ENCODE results near the gene TDRD12. TPM values are rescaled to one million over a fixed set of nuclear protein-coding genes. Genes with fewer than 3 reads are reported as not detected.
"Not testable (repeated sequence)": the region's sequence is repeated elsewhere in the genome, so short reads cannot be mapped to it uniquely, and the experiment has no call there.

Gene TDRD12
- total RNA-seq, 4 donors from 2014 or later = under 0.01 to 0.30 (median 0.21) TPM; not detected in 1

- Histone ChIP-seq H3K27ac (no peak overlapping the region), H3K4me1 (no peaks in the 10 kb centered on the region), H3K9me3 (peaks cover 0 to 24% (median 0%) of the 10 kb centered on the region in 4 donors), H3K4me3 (no peak overlapping the region), H3K27me3 (no peaks in the 10 kb centered on the region), H3K36me3 (peaks cover 0 to 36% (median 0%) of the 10 kb centered on the region in 3 donors)
- no peak for DNase-seq (ENCODE audit: low spot score in 2 of 2)
- WGBS, 2 donors = 62 to 76% methylated on average over 7 of the region's 7 CpGs
- TF ChIP-seq EP300 (IDR thresholded peaks at IDR 0.05) = no peak
- no peak for TF ChIP-seq POLR2A (IDR thresholded peaks at IDR 0.05)
- TF ChIP-seq, protein P1, sequence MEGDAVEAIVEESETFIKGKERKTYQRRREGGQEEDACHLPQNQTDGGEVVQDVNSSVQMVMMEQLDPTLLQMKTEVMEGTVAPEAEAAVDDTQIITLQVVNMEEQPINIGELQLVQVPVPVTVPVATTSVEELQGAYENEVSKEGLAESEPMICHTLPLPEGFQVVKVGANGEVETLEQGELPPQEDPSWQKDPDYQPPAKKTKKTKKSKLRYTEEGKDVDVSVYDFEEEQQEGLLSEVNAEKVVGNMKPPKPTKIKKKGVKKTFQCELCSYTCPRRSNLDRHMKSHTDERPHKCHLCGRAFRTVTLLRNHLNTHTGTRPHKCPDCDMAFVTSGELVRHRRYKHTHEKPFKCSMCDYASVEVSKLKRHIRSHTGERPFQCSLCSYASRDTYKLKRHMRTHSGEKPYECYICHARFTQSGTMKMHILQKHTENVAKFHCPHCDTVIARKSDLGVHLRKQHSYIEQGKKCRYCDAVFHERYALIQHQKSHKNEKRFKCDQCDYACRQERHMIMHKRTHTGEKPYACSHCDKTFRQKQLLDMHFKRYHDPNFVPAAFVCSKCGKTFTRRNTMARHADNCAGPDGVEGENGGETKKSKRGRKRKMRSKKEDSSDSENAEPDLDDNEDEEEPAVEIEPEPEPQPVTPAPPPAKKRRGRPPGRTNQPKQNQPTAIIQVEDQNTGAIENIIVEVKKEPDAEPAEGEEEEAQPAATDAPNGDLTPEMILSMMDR (IDR thresholded peaks at IDR 0.05) = no peak
Measured at GRCh38 chr19:32837531-32837930, 118.0 kb downstream of the TDRD12 start.

DNA sequence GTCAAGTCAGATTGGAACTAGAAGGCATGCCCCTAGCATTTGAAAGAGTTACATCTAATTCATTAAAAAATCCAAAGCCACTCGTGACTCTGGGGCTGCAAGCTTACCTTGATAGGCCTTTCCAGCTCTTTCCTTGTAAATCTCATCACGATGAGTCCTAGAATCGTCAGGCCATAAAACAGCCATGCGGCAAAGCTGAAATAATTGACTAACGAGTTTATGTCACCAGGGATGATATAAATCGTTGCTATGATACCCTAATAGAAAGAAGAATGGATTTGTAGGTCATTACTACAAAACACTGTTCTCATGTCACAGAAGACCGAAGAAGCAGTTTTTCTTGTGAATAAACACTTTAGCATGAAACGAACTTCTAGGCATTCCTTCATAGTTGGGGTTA is 122.5 kb downstream of the TDRD12 start:
- Histone ChIP-seq H3K9me3 (peaks cover 0 to 31% (median 0%) of the 10 kb centered on the region in 4 donors), H3K36me3 (peaks cover 0 to 56% (median 0%) of the 10 kb centered on the region in 3 donors), H3K4me3 (no peak overlapping the region), H3K27me3 (no peaks in the 10 kb centered on the region), H3K4me1 (no peaks in the 10 kb centered on the region), H3K27ac (no peak overlapping the region)
- DNase-seq (ENCODE audit: low spot score in 2 of 2) = no peak
- WGBS, 2 donors = 60 to 61% methylated on average over 8 of the region's 8 CpGs
- no peak for TF ChIP-seq EP300 (IDR thresholded peaks at IDR 0.05)
- TF ChIP-seq, protein P1 (IDR thresholded peaks at IDR 0.05) = no peak
- no peak for TF ChIP-seq POLR2A (IDR thresholded peaks at IDR 0.05)

DNA sequence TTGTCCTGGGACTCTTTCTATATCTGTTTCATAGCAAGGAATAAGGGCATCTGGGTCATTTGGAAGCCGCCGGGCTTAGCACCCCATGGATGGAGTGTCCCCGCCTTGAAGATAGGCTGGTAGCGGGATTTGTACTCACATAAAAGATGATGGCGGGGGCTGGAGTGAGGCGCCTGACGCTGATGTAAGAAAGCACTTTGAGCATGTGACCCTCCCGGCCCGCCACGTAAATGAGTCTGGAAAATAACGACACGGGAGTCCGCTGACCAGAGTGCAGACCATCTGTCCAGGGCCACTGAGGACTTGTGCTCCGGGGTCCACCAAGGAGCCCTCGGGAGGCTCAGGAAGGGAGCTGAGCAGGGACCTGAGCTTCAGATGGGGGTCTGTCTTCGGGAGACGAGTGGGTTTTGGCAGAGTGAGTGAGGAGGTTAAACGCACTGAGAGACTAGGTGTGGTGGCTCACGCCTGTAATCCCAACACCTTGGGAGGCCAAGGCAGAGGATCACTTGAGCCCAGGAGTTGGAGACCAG is 124.2 kb downstream of the TDRD12 start:
- H3K27me3 ChIP-seq = no peaks in the 10 kb centered on the region
- TF ChIP-seq EP300 (IDR thresholded peaks at IDR 0.05) (no peak), POLR2A (IDR thresholded peaks at IDR 0.05) (no peak)
- TF ChIP-seq, protein P1 (IDR thresholded peaks at IDR 0.05) = no peak
- H3K4me3 ChIP-seq = no peak overlapping the region
- H3K9me3 ChIP-seq = peaks cover 0 to 31% (median 0%) of the 10 kb centered on the region in 4 donors
- WGBS, 2 donors = 94% methylated on average over 19 of the region's 19 CpGs
- H3K27ac ChIP-seq = no peak overlapping the region
- no peaks in the 10 kb centered on the region for H3K4me1 ChIP-seq
- no peak for DNase-seq (ENCODE audit: low spot score in 2 of 2)
- peaks cover 0 to 56% (median 0%) of the 10 kb centered on the region in 3 donors for H3K36me3 ChIP-seq

- not testable (repeated sequence) for DNase-seq (ENCODE audit: low spot score in 2 of 2)
- 50% methylated on average over 1 of the region's 2 CpGs; no CpG with 5 or more reads in 1 of the 2 donors for WGBS, 2 donors
Measured at GRCh38 chr19:32848035-32848434, 128.5 kb downstream of the TDRD12 start.

GRCh38 chr19:32852216-32852615 is 132.6 kb downstream of the TDRD12 start:
- Histone ChIP-seq H3K27me3 (no peaks in the 10 kb centered on the region), H3K27ac (no peak overlapping the region), H3K36me3 (peaks cover 0 to 26% (median 0%) of the 10 kb centered on the region in 3 donors), H3K4me1 (no peaks in the 10 kb centered on the region), H3K9me3 (no peaks in the 10 kb centered on the region), H3K4me3 (no peak overlapping the region)
- 74 to 84% methylated on average over 6 of the region's 6 CpGs for WGBS, 2 donors
- no peak for DNase-seq (ENCODE audit: low spot score in 2 of 2)
- TF ChIP-seq, protein P1 (IDR thresholded peaks at IDR 0.05) = no peak
- no peak for TF ChIP-seq EP300 (IDR thresholded peaks at IDR 0.05)
- TF ChIP-seq POLR2A (IDR thresholded peaks at IDR 0.05) = no peak

More at GRCh38 chr19:32848035-32848434, 128.5 kb downstream of the TDRD12 start:
- not testable (repeated sequence) for H3K27me3 ChIP-seq, H3K4me3 ChIP-seq, H3K4me1 ChIP-seq, H3K27ac ChIP-seq, H3K9me3 ChIP-seq
- peaks cover 0 to 18% (median 0%) of the 10 kb centered on the region in 3 donors for H3K36me3 ChIP-seq

DNA sequence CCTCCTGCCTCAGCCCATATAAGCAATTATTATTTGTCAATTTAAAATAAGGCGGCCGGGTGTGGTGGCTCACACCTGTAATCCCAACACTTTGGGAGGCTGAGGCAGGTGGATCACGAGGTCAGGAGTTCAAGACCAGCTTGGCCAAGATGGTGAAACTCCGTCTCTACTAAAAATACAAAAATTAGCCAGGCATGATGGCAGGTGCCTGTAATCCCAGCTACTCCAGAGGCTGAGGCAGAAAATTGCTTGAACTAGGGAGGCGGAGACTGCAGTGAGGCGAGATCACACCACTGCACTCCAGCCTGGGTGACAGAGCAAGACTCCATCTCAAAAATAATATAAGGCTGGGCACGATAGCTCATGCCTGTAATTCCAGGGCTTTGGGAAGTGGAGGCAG is 137.3 kb downstream of the TDRD12 start:
- not testable (repeated sequence) for H3K27ac ChIP-seq; H3K27me3 ChIP-seq; H3K4me1 ChIP-seq; DNase-seq (ENCODE audit: low spot score in 2 of 2); H3K4me3 ChIP-seq; H3K9me3 ChIP-seq
- 91 to 96% methylated on average over 7 of the region's 7 CpGs for WGBS, 2 donors
- H3K36me3 ChIP-seq = peaks cover 0 to 45% (median 0%) of the 10 kb centered on the region in 3 donors

Measured in tibial nerve (tissue), 4 donors.